B cell (primary cell): ENCODE data around the gene BIRC5. TPM values are rescaled to one million over a fixed set of nuclear protein-coding genes. Genes with fewer than 3 reads are reported as not detected.
A peak's percentile ranks its signal among the peaks of the same experiment; 100 is the strongest.

Source experiments
- ATAC-seq: fragments of 200-7000 bp; cut with Tn5 transposase; one replicate; pipeline ENCODE4 v1.10.0; 2021; ENCODE audit warnings: low read depth, mild to moderate bottlenecking, moderate number of reproducible peaks, moderate library complexity
- CTCF ChIA-PET: fragments of 350-600 bp; sonication (Branson Sonifier 250); formaldehyde crosslinking; loops from one replicate; lab custom pipeline; 2021; ENCODE audit warnings: antibody characterized with exemption, inconsistent platforms; lab: Charles Lee
- POLR2A ChIA-PET: fragments of 350-600 bp; sonication (Branson Sonifier 250); formaldehyde crosslinking; loops from one replicate; lab custom pipeline; 2021; ENCODE audit warnings: antibody characterized with exemption; lab: Charles Lee
- DNase-seq: peaks from one replicate; pipeline ENCODE4 v3.0.0; 2013
- H2AFZ ChIP-seq: 2 replicates; pipeline ENCODE4 v1.6.1; 2012; ENCODE audit warnings: mild to moderate bottlenecking, low read depth, low read length; ENCODE audit not compliant: insufficient read depth, poor library complexity, severe bottlenecking
- H3K27ac ChIP-seq, 2 donors: 1 replicate in 1 of 2; 2 replicates in 1 of 2; pipeline ENCODE4 v1.5.1; 2012 to 2013; ENCODE audit warnings: low read length in 2 of 2, mild to moderate bottlenecking in 2 of 2, moderate library complexity in 1 of 2
- H3K27me3 ChIP-seq, 4 experiments: fragments of 200-600 bp in 1 of 4; sonication (generic) in 1 of 4; replicated peaks in 1 of 4; 1 replicate in 2 of 4; 2 replicates in 2 of 4; pipeline versions ENCODE4 v1.6.1 to v1.7.0; 2013 to 2016; ENCODE audit warnings: low read length in 3 of 4, mild to moderate bottlenecking in 2 of 4, mixed read lengths in 1 of 4, moderate library complexity in 1 of 4; ENCODE audit not compliant: insufficient read depth in 4 of 4, control insufficient read depth in 3 of 4; ENCODE audit errors: control extremely low read depth in 1 of 4
- H3K36me3 ChIP-seq, 2 experiments: replicated peaks in 1 of 2; 1 replicate in 1 of 2; 2 replicates in 1 of 2; pipeline versions ENCODE4 v1.6.1 to v1.7.1; 2013; ENCODE audit warnings: low read length in 1 of 2; ENCODE audit not compliant: insufficient read depth in 2 of 2, control insufficient read depth in 1 of 2; ENCODE audit errors: control extremely low read depth in 1 of 2, extremely low read depth in 1 of 2
- H3K4me1 ChIP-seq, 2 donors: fragments of 200-600 bp in 1 of 2; sonication (generic) in 1 of 2; 1 replicate in 1 of 2; 2 replicates in 1 of 2; pipeline versions ENCODE4 v1.5.1 to v1.6.1; 2013 to 2017; ENCODE audit warnings: low read length in 2 of 2; ENCODE audit not compliant: control insufficient read depth in 2 of 2, insufficient read depth in 2 of 2
- H3K4me2 ChIP-seq: replicated peaks from 2 replicates; pipeline ENCODE3; 2012; ENCODE audit warnings: mild to moderate bottlenecking, low read depth, low read length; ENCODE audit not compliant: poor library complexity, severe bottlenecking
- H3K4me3 ChIP-seq, 5 experiments: fragments of 200-600 bp in 1 of 5; sonication (generic) in 1 of 5; 1 replicate in 3 of 5; 2 replicates in 2 of 5; pipeline versions ENCODE4 v1.5.1 to v1.7.0; 2011 to 2016; ENCODE audit warnings: low read length in 4 of 5, mild to moderate bottlenecking in 4 of 5, low read depth in 2 of 5, control low read depth in 1 of 5, moderate library complexity in 1 of 5; ENCODE audit not compliant: insufficient read depth in 1 of 5; ENCODE audit errors: control extremely low read depth in 1 of 5, extremely low read depth in 1 of 5
- H3K79me2 ChIP-seq: fragments of 200-600 bp; sonication (generic); one replicate; pipeline ENCODE4 v1.6.0; 2016; ENCODE audit warnings: low read length; ENCODE audit not compliant: control insufficient read depth, insufficient read depth
- H3K9ac ChIP-seq: fragments of 200-600 bp; sonication (generic); 2 replicates; pipeline ENCODE4 v1.6.1; 2017; ENCODE audit warnings: mild to moderate bottlenecking, low read length, moderate library complexity
- H3K9me3 ChIP-seq, 3 donors: one replicate each; pipeline versions ENCODE4 v1.6.1 to v1.7.1; 2013; ENCODE audit warnings: low read length in 2 of 3; ENCODE audit not compliant: control insufficient read depth in 2 of 3, insufficient read depth in 1 of 3; ENCODE audit errors: control extremely low read depth in 1 of 3
- H4K20me1 ChIP-seq: 2 replicates; pipeline ENCODE4 v1.6.0; 2012; ENCODE audit warnings: mild to moderate bottlenecking, low read length; ENCODE audit not compliant: insufficient read depth, control insufficient read depth, poor library complexity, severe bottlenecking
- H3K27ac Mint-ChIP-seq: one replicate; pipeline ENCODE4 v1.8.0; 2021; ENCODE audit warnings: mixed read lengths
- H3K27me3 Mint-ChIP-seq: one replicate; pipeline ENCODE4 v1.8.0; 2021; ENCODE audit warnings: mixed read lengths
- H3K4me1 Mint-ChIP-seq: one replicate; pipeline ENCODE4 v1.8.0; 2021; ENCODE audit warnings: mixed read lengths
- H3K4me3 Mint-ChIP-seq: one replicate; pipeline ENCODE4 v1.8.0; 2021; ENCODE audit warnings: mixed read lengths
- H3K9me3 Mint-ChIP-seq: one replicate; pipeline ENCODE4 v1.8.0; 2022; ENCODE audit warnings: mixed read lengths; ENCODE audit not compliant: insufficient read depth
- EZH2 ChIP-seq: IDR thresholded peaks from 2 replicates; pipeline ENCODE4 v1.6.1; 2012; ENCODE audit warnings: borderline replicate concordance, low read depth, mild to moderate bottlenecking, moderate library complexity, low read length; ENCODE audit not compliant: insufficient read depth, poor library complexity, severe bottlenecking
- WGBS: methylation state at CpG from one replicate; pipeline ENCODE4 v1.1.5; 2013; ENCODE audit warnings: missing lambda C conversion rate; ENCODE audit not compliant: insufficient coverage; 5-methylcytosine and 5-hydroxymethylcytosine counted together
- intact Hi-C: fragments of 100-400 bp; cut with micrococcal nuclease; formaldehyde crosslinking; loops from one replicate; pipeline ENCODE4 v1.10.0; 2022
- polyA plus RNA-seq: library from polyadenylated mRNA; depleted of rRNA; stranded (reverse); fragments of >200 nt; gene quantifications from 2 replicates; pipeline ENCODE4 v1.2.3, GENCODE V29; 2012
- total RNA-seq, 2 donors: library from RNA; stranded (reverse); fragments of 120-200 nt in 1 of 2; gene quantifications; 1 replicate in 1 of 2; 2 replicates in 1 of 2; pipeline versions ENCODE4 v1.2.3 to v1.2.4, GENCODE V29; 2013 to 2022
- TF ChIP-seq, protein P1 (sequence below): fragments of 200-600 bp; IDR thresholded peaks from one replicate; pipeline ENCODE4 v1.8.0; 2022; ENCODE audit warnings: antibody characterized with exemption, mild to moderate bottlenecking

BIRC5 gene
- total and polyA plus RNA-seq, 2 donors (not counting 1 experiment from before 2014, with no cell fraction given) = 0.33 to 0.84 TPM

GRCh38 chr17:78168903-78169793 is 44.9 kb upstream of the BIRC5 start:
- H3K79me2 ChIP-seq = peaks cover 37% of the 10 kb centered on the region
- H3K36me3 ChIP-seq = peaks cover 0 to 29% of the 10 kb centered on the region in 2 experiments
- DNase-seq (peak; percentile 86), ATAC-seq (peak; percentile 11)
- H3K27me3 ChIP-seq = no peaks in the 10 kb centered on the region
- H3K27ac ChIP-seq = peak overlapping the region; percentile 93 to 97
- Mint-ChIP-seq H3K4me1 (peaks cover 54% of the 10 kb centered on the region), H3K4me3 (peak overlapping the region; percentile 83), H3K27ac (peak overlapping the region; percentile 89), H3K9me3 (no peaks in the 10 kb centered on the region), H3K27me3 (no peaks in the 10 kb centered on the region)
- no peaks in the 10 kb centered on the region for H3K9me3 ChIP-seq
- peak overlapping the region; percentile 90 for H3K9ac ChIP-seq
- TF ChIP-seq, protein P1, sequence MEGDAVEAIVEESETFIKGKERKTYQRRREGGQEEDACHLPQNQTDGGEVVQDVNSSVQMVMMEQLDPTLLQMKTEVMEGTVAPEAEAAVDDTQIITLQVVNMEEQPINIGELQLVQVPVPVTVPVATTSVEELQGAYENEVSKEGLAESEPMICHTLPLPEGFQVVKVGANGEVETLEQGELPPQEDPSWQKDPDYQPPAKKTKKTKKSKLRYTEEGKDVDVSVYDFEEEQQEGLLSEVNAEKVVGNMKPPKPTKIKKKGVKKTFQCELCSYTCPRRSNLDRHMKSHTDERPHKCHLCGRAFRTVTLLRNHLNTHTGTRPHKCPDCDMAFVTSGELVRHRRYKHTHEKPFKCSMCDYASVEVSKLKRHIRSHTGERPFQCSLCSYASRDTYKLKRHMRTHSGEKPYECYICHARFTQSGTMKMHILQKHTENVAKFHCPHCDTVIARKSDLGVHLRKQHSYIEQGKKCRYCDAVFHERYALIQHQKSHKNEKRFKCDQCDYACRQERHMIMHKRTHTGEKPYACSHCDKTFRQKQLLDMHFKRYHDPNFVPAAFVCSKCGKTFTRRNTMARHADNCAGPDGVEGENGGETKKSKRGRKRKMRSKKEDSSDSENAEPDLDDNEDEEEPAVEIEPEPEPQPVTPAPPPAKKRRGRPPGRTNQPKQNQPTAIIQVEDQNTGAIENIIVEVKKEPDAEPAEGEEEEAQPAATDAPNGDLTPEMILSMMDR = no peak
- TF ChIP-seq EZH2 = no peak
- peaks cover 25% of the 10 kb centered on the region for H4K20me1 ChIP-seq
- H3K4me1 ChIP-seq = peaks cover 51 to 61% of the 10 kb centered on the region in 2 donors
- peak overlapping the region; percentile 97 for H3K4me2 ChIP-seq
- CTCF ChIA-PET = interaction anchor here (0.5 to 19.2 kb wide), 5 partner anchors 21 to 194 kb away, joined by 3 to 357 read pairs (median 5); partner anchors contain the start of genes TMC6 and TMC8
- 10% methylated on average over 25 of the region's 38 CpGs for whole genome bisulfite sequencing
- intact Hi-C loops = loop anchor here (1.0 to 2.0 kb wide), 4 partner anchors 14 to 36 kb away; partner anchors contain the start of genes AFMID and TK1
- H3K4me3 ChIP-seq = peak overlapping the region; percentile 1 to 88 (median 74)
- POLR2A ChIA-PET = interaction anchor here (0.6 to 19.6 kb wide), 10 partner anchors 12 to 1028 kb away, joined by 3 to 432 read pairs (median 5); partner anchors contain the start of genes SEC14L1, TMC6 and TMC8
- no peak overlapping the region for H2AFZ ChIP-seq
